PC-9 (cell line): Measurements from ENCODE around the gene ZSWIM5. TPM values are rescaled to one million over a fixed set of nuclear protein-coding genes. Genes with fewer than 3 reads are reported as not detected.
"Not testable (repeated sequence)": the region's sequence is repeated elsewhere in the genome, so short reads cannot be mapped to it uniquely, and the experiment has no call there.

Source experiments
- BruUV-seq: library from RNA; stranded (reverse); fragments of 400-500 nt; replicated peaks from 2 replicates; lab custom pipeline; 2021; lab: Mats Ljungman, UMichigan
- CTCF ChIA-PET: fragments of 300-600 bp; sonication (Branson Sonifier 250); formaldehyde crosslinking; loops from one replicate; lab custom pipeline; 2022; ENCODE audit warnings: antibody characterized with exemption; lab: Charles Lee
- POLR2A ChIA-PET: fragments of 300-600 bp; sonication (Branson Sonifier 250); formaldehyde crosslinking; loops from one replicate; lab custom pipeline; 2022; ENCODE audit warnings: antibody characterized with exemption; ENCODE audit not compliant: unreplicated experiment; lab: Charles Lee
- DNase-seq, 2 experiments: peaks; one replicate each; pipeline versions ENCODE4 v3.0.0 to v3.0.0-alpha.2; 2015 to 2022; ENCODE audit warnings: mixed read lengths in 1 of 2
- H2AFZ ChIP-seq: fragments of 200-600 bp; sonication (generic); 2 replicates; pipeline ENCODE4 v1.8.1; 2017; ENCODE audit warnings: antibody characterized with exemption
- H3F3A ChIP-seq: fragments of 200-600 bp; sonication (generic); 2 replicates; pipeline ENCODE4 v1.8.1; 2017; ENCODE audit warnings: antibody characterized with exemption, mild to moderate bottlenecking, low read depth; ENCODE audit not compliant: insufficient read depth
- H3K27ac ChIP-seq: fragments of 200-600 bp; sonication (generic); 2 replicates; pipeline ENCODE4 v1.6.1; 2016; ENCODE audit warnings: mixed run types
- H3K27me3 ChIP-seq: fragments of 200-600 bp; sonication (generic); 2 replicates; pipeline ENCODE4 v1.6.1; 2016; ENCODE audit warnings: low read depth, mixed run types; ENCODE audit not compliant: insufficient read depth
- H3K36me3 ChIP-seq: fragments of 200-600 bp; sonication (generic); 2 replicates; pipeline ENCODE4 v1.6.1; 2016; ENCODE audit warnings: low read depth, mixed run types
- H3K4me1 ChIP-seq: fragments of 200-600 bp; sonication (generic); replicated peaks from 2 replicates; pipeline ENCODE4 v1.6.1; 2016; ENCODE audit warnings: mixed run types; ENCODE audit not compliant: insufficient read depth
- H3K4me2 ChIP-seq: fragments of 200-600 bp; sonication (generic); 2 replicates; pipeline ENCODE4 v1.6.1; 2017; ENCODE audit warnings: mixed run types
- H3K4me3 ChIP-seq: fragments of 200-600 bp; sonication (generic); 2 replicates; pipeline ENCODE4 v1.6.1; 2016; ENCODE audit warnings: mixed run types
- H3K79me2 ChIP-seq: fragments of 200-600 bp; sonication (generic); 2 replicates; pipeline ENCODE4 v1.6.1; 2017; ENCODE audit warnings: low read depth, mixed run types
- H3K9me2 ChIP-seq: fragments of 200-600 bp; sonication (generic); 2 replicates; pipeline ENCODE4 v1.8.1; 2017; ENCODE audit warnings: mild to moderate bottlenecking; ENCODE audit not compliant: insufficient read depth
- H3K9me3 ChIP-seq: fragments of 200-600 bp; sonication (generic); 2 replicates; pipeline ENCODE4 v1.8.1; 2016; ENCODE audit warnings: low read depth; ENCODE audit not compliant: insufficient read depth
- H4K20me1 ChIP-seq: fragments of 200-600 bp; sonication (generic); 2 replicates; pipeline ENCODE4 v1.8.1; 2017; ENCODE audit not compliant: insufficient read depth
- CTCF ChIP-seq: fragments of 200-600 bp; sonication (generic); conservative IDR thresholded peaks from 2 replicates; pipeline ENCODE4 v1.6.1; 2017; ENCODE audit warnings: mixed run types, antibody characterized with exemption, mild to moderate bottlenecking, moderate library complexity
- EZH2 ChIP-seq: fragments of 200-600 bp; sonication (generic); IDR thresholded peaks from 2 replicates; pipeline ENCODE4 v1.8.0; 2017; ENCODE audit warnings: antibody characterized with exemption, low read depth
- intact Hi-C: fragments of 100-400 bp; cut with micrococcal nuclease; formaldehyde crosslinking; loops from one replicate; pipeline ENCODE4 v1.10.0; 2022; ENCODE audit not compliant: unreplicated experiment
- total RNA-seq: library from RNA; stranded (reverse); gene quantifications from 2 replicates; pipeline ENCODE4 v1.2.3, GENCODE V29; 2021

Gene ZSWIM5
- total RNA-seq, 1 experiment from 2014 or later, result 0.50 TPM

- Histone ChIP-seq H3F3A (no peaks in the 10 kb centered on the region), H3K79me2 (no peaks in the 10 kb centered on the region), H3K27me3 (no peaks in the 10 kb centered on the region), H3K4me3 (no peak overlapping the region), H3K27ac (no peak overlapping the region), H3K9me3 (no peaks in the 10 kb centered on the region), H3K36me3 (no peaks in the 10 kb centered on the region), H3K4me1 (no peaks in the 10 kb centered on the region), H3K9me2 (no peaks in the 10 kb centered on the region), H4K20me1 (no peaks in the 10 kb centered on the region), H2AFZ (no peak overlapping the region), H3K4me2 (no peak overlapping the region)
- ChIA-PET CTCF (no interaction called here), POLR2A (no interaction called here)
- TF ChIP-seq CTCF, result no peak
- no peak for TF ChIP-seq EZH2
- intact Hi-C loops, result no loop called here
- BruUV-seq, result no TSS peak
- no peak for DNase-seq
Measured at GRCh38 chr1:44994309-44994898, 212.0 kb downstream of the ZSWIM5 start.

- H3K79me2 ChIP-seq, result peaks cover 10% of the 10 kb centered on the region
- CTCF ChIA-PET, result interaction anchor here (0.6 kb wide), 1 partner anchor 170 kb away, joined by 3 read pairs; no protein-coding TSS in a partner anchor
- H2AFZ ChIP-seq, result no peak overlapping the region
- H3F3A ChIP-seq, result no peaks in the 10 kb centered on the region
- H3K4me3 ChIP-seq, result no peak overlapping the region
- H4K20me1 ChIP-seq, result no peaks in the 10 kb centered on the region
- no peak for DNase-seq
- H3K4me1 ChIP-seq, result peaks cover 7% of the 10 kb centered on the region
- no peak for TF ChIP-seq CTCF
- TF ChIP-seq EZH2, result no peak
- no peaks in the 10 kb centered on the region for H3K9me2 ChIP-seq
- H3K4me2 ChIP-seq, result no peak overlapping the region
- POLR2A ChIA-PET, result no interaction called here
- no peaks in the 10 kb centered on the region for H3K9me3 ChIP-seq
- no TSS peak for BruUV-seq
- no peaks in the 10 kb centered on the region for H3K36me3 ChIP-seq
- intact Hi-C loops, result no loop called here
- H3K27me3 ChIP-seq, result no peaks in the 10 kb centered on the region
- H3K27ac ChIP-seq, result no peak overlapping the region
Measured at GRCh38 chr1:44988531-44989156, 217.8 kb downstream of the ZSWIM5 start.

GRCh38 chr1:44985747-44986359 is 220.6 kb downstream of the ZSWIM5 start:
- no peak for DNase-seq

GRCh38 chr1:44977372-44977771 is 229.0 kb downstream of the ZSWIM5 start:
- CTCF ChIA-PET, POLR2A ChIA-PET, H3K79me2 ChIP-seq, DNase-seq, BruUV-seq, H2AFZ ChIP-seq, H4K20me1 ChIP-seq, H3K4me2 ChIP-seq, intact Hi-C loops, H3K4me1 ChIP-seq, H3F3A ChIP-seq, H3K9me3 ChIP-seq, H3K27me3 ChIP-seq, H3K4me3 ChIP-seq, H3K9me2 ChIP-seq, H3K27ac ChIP-seq: not testable (repeated sequence)
- peaks cover 13% of the 10 kb centered on the region for H3K36me3 ChIP-seq

More at GRCh38 chr1:44985747-44986359, 220.6 kb downstream of the ZSWIM5 start:
- BruUV-seq, result TSS peak; percentile 64
- intact Hi-C loops, result no loop called here
- H4K20me1 ChIP-seq, result no peaks in the 10 kb centered on the region; the same call in 1 of the 2 replicates
- H3K4me3 ChIP-seq, result peak overlapping the region; percentile 71
- CTCF ChIA-PET, result interaction anchor here (0.7 kb wide), 3 partner anchors 152 to 274 kb away, joined by 4 to 8 read pairs (median 4); no protein-coding TSS in a partner anchor
- H3K9me3 ChIP-seq, result no peaks in the 10 kb centered on the region
- TF ChIP-seq EZH2, result no peak
- TF ChIP-seq CTCF, result no peak
- peak overlapping the region; percentile 88 for H2AFZ ChIP-seq
- no peaks in the 10 kb centered on the region for H3K9me2 ChIP-seq
- H3K4me2 ChIP-seq, result peak overlapping the region; percentile 93
- H3K27me3 ChIP-seq, result no peaks in the 10 kb centered on the region
- POLR2A ChIA-PET, result interaction anchor here (0.6 to 0.7 kb wide), 3 partner anchors 26 to 362 kb away, joined by 3 read pairs; no protein-coding TSS in a partner anchor
- H3F3A ChIP-seq, result no peaks in the 10 kb centered on the region
- H3K4me1 ChIP-seq, result peaks cover 7% of the 10 kb centered on the region
- 0 out of 2 replicates have a peak, but pooled peaks cover 6% of the 10 kb centered on the region for H3K36me3 ChIP-seq
- H3K79me2 ChIP-seq, result peaks cover 10% of the 10 kb centered on the region
- H3K27ac ChIP-seq, result no peak overlapping the region
